GM13977 (cell line): ENCODE measurements around the gene SLC7A1.

Experiments used
- DNase-seq: peaks from one replicate; pipeline ENCODE4 v3.0.0; 2012; ENCODE audit warnings: low spot score
- CTCF ChIP-seq: IDR thresholded peaks from 2 replicates; pipeline ENCODE4 v1.5.1; 2012; ENCODE audit warnings: mild to moderate bottlenecking, control low read depth; ENCODE audit not compliant: insufficient read depth; ENCODE audit errors: extremely low read depth, missing control alignments
- in situ Hi-C: fragments of 300-500 bp; cut with MboI; formaldehyde crosslinking; loops from one replicate; pipeline ENCODE4 v1.12.0; 2022; ENCODE audit warnings: low sequenced_read_pairs, low pct_unique_long_range_greater_than_20kb, mixed read lengths, inconsistent platforms; ENCODE audit not compliant: unreplicated experiment

The SLC7A1 gene

GRCh38 chr13:29505950-29506349 lies 89.5 kb downstream of the SLC7A1 start:
- in situ Hi-C loops: loop anchor here (10.0 to 25.0 kb wide), 2 partner anchors 199 to 606 kb away; no protein-coding TSS in a partner anchor
- no peak for TF ChIP-seq CTCF
- DNase-seq: no peak

GRCh38 chr13:29505511-29505910 lies 90.0 kb downstream of the SLC7A1 start:
- no peak for TF ChIP-seq CTCF
- in situ Hi-C loops: loop anchor here (10.0 to 25.0 kb wide), 2 partner anchors 199 to 607 kb away; no protein-coding TSS in a partner anchor
- no peak for DNase-seq

- in situ Hi-C loops: loop anchor here (10.0 to 25.0 kb wide), 2 partner anchors 200 to 608 kb away; no protein-coding TSS in a partner anchor
- DNase-seq: no peak
- TF ChIP-seq CTCF: no peak
Measured at GRCh38 chr13:29504691-29505090, 90.8 kb downstream of the SLC7A1 start.

- TF ChIP-seq CTCF: no peak
- in situ Hi-C loops: loop anchor here (10.0 to 25.0 kb wide), 2 partner anchors 202 to 609 kb away; no protein-coding TSS in a partner anchor
- DNase-seq: no peak
Measured at GRCh38 chr13:29503041-29503837, 92.2 kb downstream of the SLC7A1 start.

GRCh38 chr13:29502391-29503008 lies 93.0 kb downstream of the SLC7A1 start:
- no peak for DNase-seq
- in situ Hi-C loops: loop anchor here (10.0 to 25.0 kb wide), 2 partner anchors 202 to 610 kb away; no protein-coding TSS in a partner anchor
- TF ChIP-seq CTCF: no peak

- DNase-seq: no peak
- in situ Hi-C loops: loop anchor here (10.0 to 25.0 kb wide), 2 partner anchors 203 to 611 kb away; no protein-coding TSS in a partner anchor
- no peak for TF ChIP-seq CTCF
Measured at GRCh38 chr13:29501674-29502073, 93.8 kb downstream of the SLC7A1 start.
